ENCODE results near the gene FBXL16.
A peak's percentile ranks its signal among the peaks of the same experiment; 100 is the strongest.

The FBXL16 gene

GRCh38 chr16:722835-723633 is 17.4 kb upstream of the FBXL16 start:
- no peak for TF ChIP-seq ZNF274 (IDR thresholded peaks at IDR 0.05; ENCODE audit: low read depth, low read length)

DNA sequence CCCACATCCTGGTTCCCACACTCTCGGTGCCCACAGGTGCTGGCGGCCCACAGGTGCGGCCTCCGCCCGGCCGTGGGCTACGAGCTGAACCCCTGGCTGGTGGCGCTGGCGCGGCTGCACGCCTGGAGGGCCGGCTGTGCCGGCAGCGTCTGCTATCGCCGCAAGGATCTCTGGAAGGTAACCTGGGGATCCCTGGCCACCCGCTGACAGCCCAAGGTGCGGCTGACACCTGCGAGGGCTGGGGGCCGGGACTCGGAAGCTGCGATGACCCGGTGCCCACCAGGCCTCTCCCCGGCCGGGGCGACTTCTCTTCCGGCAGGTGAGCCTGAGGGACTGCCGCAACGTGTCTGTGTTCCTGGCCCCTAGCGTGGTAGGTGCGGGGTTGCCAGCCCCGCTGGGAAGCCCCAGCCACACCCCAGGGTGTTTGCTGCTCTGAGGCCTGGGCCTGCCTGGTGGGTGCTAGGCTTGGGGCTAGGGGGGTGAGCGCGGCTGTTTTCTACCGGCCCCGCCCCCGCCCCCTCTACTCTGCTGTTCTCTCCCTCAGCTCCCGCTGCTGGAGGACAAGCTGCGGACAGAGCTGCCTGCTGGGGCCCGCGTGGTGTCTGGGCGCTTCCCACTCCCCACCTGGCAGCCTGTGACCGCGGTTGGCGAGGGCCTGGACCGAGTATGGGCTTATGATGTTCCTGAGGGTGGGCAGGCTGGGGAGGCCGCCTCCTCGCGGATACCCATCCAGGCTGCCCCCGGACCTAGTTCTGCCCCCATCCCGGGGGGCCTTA is 16.4 kb upstream of the FBXL16 start:
- H3K4me3 ChIP-seq (ENCODE audit: low read length): peak overlapping the region; percentile 66; the same call in 1 of the 2 replicates
- TF ChIP-seq ZNF274 (IDR thresholded peaks at IDR 0.05; ENCODE audit: low read depth, low read length): no peak

More at GRCh38 chr16:722835-723633, 17.4 kb upstream of the FBXL16 start:
- H3K4me3 ChIP-seq (ENCODE audit: low read length): no peak overlapping the region

DNA sequence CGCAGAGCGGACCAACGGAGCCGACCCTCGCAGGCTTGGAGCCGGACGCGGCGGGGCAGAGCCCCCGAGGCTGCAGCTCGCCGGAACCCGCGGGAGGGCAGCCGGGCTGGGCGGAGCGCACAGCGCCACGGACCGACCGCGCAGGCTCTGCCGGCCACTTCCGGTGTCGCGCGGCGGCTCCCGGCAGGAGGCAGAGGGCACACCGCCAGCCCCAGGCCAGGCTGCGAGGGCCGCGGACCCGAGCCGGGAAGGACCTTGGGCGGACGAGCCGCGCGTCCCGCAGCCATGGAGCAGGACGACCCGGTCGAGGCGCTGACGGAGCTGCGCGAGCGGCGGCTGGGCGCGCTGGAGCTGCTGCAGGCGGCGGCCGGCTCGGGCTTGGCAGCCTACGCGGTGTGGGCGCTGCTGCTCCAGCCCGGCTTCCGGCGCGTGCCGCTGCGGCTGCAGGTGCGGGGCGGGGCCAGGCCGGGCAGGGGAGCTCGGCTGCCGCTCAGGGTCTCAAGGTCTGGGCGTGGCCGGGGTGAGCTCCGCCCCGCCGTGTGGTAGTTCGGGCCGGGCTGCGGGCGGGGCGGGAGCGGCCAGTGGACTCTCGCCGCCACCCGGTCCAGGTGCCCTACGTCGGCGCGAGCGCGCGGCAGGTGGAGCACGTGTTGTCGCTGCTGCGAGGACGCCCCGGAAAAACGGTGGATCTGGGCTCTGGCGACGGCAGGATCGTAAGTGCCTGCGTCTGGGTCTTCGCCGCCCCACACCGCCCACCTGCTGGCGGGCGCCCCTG is 15.6 kb upstream of the FBXL16 start, which contains the start of gene ANTKMT:
Gene ANTKMT, plus strand, starts transcription at position 157 of the 775 bp plus-strand sequence. Its CDS starts 129 bp downstream, at position 286.
- H3K4me3 ChIP-seq (ENCODE audit: low read length): peak within 1 kb of the TSS; percentile 66

GRCh38 chr16:720447-720989 is 14.9 kb upstream of the FBXL16 start:
- peak overlapping the region; percentile 66 for H3K4me3 ChIP-seq (ENCODE audit: low read length)

More for the DNA sequence above, 15.6 kb upstream of the FBXL16 start, which contains the start of gene ANTKMT:
- TF ChIP-seq ZNF274 (IDR thresholded peaks at IDR 0.05; ENCODE audit: low read depth, low read length): no peak

DNA sequence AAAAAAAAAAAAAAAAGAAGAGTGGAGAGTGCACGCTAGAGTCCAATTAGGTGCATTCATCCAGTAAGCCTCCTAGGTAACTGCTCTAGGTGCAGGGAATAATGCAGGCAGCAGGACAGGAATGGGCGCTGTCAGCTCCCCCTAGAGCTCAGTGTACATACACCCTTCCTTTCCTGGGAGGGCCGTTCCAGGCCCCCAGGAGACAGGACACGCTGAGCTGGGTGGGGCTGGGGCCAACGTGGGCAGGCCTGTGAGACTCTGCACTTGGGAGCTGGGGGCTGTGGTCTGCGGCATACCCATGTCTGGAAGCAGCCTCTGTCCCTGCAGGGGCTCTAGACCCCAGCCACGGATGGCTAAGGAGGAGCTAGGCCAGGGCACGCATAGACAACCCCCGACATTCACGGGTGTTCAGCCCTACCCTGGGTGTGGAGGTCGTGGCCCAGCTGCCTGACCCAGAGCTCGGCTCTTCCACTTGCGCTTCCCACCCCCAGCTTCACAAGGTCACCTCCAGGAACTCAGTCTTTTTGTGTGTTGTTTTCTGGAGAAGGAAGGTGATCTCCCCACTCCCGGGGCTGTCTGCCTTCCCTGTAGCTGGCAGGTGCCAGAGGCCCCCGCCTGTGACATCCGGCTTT is 14.3 kb upstream of the FBXL16 start:
- TF ChIP-seq ZNF274 (IDR thresholded peaks at IDR 0.05; ENCODE audit: low read depth, low read length): no peak
- peak overlapping the region; percentile 66 for H3K4me3 ChIP-seq (ENCODE audit: low read length)

More at GRCh38 chr16:720447-720989, 14.9 kb upstream of the FBXL16 start:
- no peak for TF ChIP-seq ZNF274 (IDR thresholded peaks at IDR 0.05; ENCODE audit: low read depth, low read length)

GRCh38 chr16:718922-719321 is 13.3 kb upstream of the FBXL16 start:
- H3K4me3 ChIP-seq (ENCODE audit: low read length): no peak overlapping the region
- TF ChIP-seq ZNF274 (IDR thresholded peaks at IDR 0.05; ENCODE audit: low read depth, low read length): no peak

- TF ChIP-seq ZNF274 (IDR thresholded peaks at IDR 0.05; ENCODE audit: low read depth, low read length): no peak
- no peak overlapping the region for H3K4me3 ChIP-seq (ENCODE audit: low read length)
Observed at GRCh38 chr16:718389-718788, 12.8 kb upstream of the FBXL16 start.

GRCh38 chr16:717450-718245 is 12.0 kb upstream of the FBXL16 start:
- no peak for TF ChIP-seq ZNF274 (IDR thresholded peaks at IDR 0.05; ENCODE audit: low read depth, low read length)
- H3K4me3 ChIP-seq (ENCODE audit: low read length): no peak overlapping the region

- H3K4me3 ChIP-seq (ENCODE audit: low read length): no peak overlapping the region
- no peak for TF ChIP-seq ZNF274 (IDR thresholded peaks at IDR 0.05; ENCODE audit: low read depth, low read length)
Observed at GRCh38 chr16:716768-717325, 11.2 kb upstream of the FBXL16 start.

DNA sequence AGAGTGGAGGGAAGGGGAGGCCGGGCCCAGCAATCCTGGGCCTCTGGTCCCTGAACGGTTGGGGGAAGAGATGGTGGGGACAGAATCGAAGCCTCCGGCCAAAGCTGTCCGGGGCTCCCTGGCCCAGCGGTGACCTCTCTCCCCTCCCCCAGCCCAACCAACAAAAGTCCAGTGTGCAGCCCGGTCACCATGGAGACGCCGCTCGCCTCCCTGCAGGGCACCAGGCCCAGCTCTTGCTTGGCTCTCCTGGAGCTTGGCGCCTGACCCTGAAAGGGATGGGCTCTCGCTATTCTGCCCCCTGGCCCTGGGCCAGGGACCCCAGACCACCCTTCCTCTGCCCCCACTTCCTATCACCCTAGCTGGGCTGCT is 10.6 kb upstream of the FBXL16 start:
- TF ChIP-seq ZNF274 (IDR thresholded peaks at IDR 0.05; ENCODE audit: low read depth, low read length): no peak
- no peak overlapping the region for H3K4me3 ChIP-seq (ENCODE audit: low read length)

- no peak for TF ChIP-seq ZNF274 (IDR thresholded peaks at IDR 0.05; ENCODE audit: low read depth, low read length)
- peak overlapping the region; percentile 43; the same call in 1 of the 2 replicates for H3K4me3 ChIP-seq (ENCODE audit: low read length)
Observed at GRCh38 chr16:715477-716199, 10.0 kb upstream of the FBXL16 start.
